ENCODE results near the gene AEBP2.
A peak's percentile ranks its signal among the peaks of the same experiment; 100 is the strongest.
"Not testable (repeated sequence)": the region's sequence is repeated elsewhere in the genome, so short reads cannot be mapped to it uniquely, and the experiment has no call there.

The AEBP2 gene, protein sequence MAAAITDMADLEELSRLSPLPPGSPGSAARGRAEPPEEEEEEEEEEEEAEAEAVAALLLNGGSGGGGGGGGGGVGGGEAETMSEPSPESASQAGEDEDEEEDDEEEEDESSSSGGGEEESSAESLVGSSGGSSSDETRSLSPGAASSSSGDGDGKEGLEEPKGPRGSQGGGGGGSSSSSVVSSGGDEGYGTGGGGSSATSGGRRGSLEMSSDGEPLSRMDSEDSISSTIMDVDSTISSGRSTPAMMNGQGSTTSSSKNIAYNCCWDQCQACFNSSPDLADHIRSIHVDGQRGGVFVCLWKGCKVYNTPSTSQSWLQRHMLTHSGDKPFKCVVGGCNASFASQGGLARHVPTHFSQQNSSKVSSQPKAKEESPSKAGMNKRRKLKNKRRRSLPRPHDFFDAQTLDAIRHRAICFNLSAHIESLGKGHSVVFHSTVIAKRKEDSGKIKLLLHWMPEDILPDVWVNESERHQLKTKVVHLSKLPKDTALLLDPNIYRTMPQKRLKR

DNA sequence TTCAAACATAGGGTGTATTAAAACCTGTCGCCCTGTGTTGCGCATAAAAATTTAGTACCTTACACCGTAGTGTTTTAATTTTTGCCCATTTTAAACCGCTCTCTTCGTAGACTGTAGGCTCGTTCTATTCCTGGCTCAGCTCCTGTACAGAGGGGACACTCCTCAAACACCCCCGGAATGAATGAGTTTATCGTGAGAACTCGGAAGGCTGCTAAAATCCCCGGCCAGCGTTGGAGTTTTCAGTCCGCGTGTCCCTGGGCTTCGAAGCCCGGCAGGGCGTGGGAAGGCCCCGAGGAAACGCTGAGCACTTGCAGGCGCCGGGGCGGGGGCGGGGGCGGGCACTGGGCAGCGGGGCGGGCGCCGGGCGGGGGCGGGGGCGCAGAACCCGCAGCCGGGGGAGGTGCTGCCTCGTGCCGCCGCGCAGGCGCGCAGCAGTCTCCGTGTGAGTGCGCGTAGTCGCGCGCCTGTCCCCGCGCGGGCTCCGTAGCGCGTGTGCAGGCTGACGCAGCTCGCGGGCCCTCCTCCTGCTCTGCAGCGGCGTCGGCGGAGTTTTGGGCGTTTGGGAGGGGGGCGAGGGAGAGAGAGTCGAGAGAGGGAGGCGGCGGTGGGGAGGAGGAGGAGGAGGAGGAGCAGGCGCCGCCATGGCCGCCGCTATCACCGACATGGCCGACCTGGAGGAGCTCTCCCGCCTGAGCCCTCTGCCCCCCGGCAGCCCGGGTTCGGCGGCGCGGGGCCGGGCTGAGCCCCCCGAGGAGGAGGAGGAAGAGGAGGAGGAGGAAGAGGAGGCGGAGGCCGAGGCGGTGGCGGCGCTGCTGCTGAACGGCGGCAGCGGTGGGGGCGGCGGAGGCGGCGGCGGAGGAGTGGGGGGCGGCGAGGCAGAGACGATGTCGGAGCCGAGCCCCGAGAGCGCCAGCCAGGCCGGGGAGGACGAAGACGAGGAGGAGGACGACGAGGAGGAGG, at the start of gene AEBP2:
Gene AEBP2, plus strand, starts transcription at position 434 of the 960 bp plus-strand sequence. Its CDS starts 208 bp downstream, at position 642.
- DNase-seq (ENCODE audit: low read depth in 2 of 2, low spot score in 1 of 2), result peak; percentile 76 to 86

- DNase-seq (ENCODE audit: low read depth in 2 of 2, low spot score in 1 of 2), result no peak
Observed at GRCh38 chr12:19390051-19390598, 49.2 kb upstream of the AEBP2 start.

DNA sequence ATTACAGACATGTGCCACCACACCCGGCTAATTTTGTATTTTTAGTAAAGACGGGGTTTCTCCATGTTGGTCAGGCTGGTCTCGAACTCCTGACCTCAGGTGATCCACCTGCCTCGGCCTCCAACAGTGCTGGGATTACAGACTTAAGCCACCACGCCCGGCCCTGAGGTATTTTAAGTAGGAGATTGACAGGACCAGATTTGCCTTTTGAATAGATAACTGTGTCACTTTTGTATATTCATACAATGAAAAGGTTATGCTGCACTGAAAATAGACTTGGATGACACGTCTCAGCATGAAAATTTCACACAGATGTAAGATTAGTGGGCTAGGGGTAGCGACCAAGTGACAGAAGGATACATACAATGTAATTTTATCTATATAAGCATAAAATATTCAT, 46.6 kb upstream of the AEBP2 start:
- not testable (repeated sequence) for DNase-seq (ENCODE audit: low read depth in 2 of 2, low spot score in 1 of 2)

DNA sequence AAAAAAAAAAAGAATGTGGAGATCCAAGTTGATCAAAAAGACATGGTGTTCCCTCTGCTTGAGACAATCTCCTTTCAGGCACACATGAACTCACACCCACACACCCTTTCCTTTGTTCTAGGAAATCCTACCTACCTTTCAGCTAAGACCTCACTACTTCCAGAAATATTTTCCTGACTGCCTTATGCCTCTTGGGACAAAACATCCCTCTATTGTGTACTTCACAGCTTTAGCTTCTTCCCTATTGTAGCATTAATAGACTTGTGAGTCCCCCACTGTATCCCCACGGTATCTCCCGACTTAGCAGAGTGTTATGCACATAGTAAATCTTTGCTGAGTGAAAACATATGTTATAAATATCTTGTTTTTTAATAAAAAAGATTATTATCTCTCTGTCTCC, 44.9 kb upstream of the AEBP2 start:
- no peak for DNase-seq (ENCODE audit: low read depth in 2 of 2, low spot score in 1 of 2)

DNA sequence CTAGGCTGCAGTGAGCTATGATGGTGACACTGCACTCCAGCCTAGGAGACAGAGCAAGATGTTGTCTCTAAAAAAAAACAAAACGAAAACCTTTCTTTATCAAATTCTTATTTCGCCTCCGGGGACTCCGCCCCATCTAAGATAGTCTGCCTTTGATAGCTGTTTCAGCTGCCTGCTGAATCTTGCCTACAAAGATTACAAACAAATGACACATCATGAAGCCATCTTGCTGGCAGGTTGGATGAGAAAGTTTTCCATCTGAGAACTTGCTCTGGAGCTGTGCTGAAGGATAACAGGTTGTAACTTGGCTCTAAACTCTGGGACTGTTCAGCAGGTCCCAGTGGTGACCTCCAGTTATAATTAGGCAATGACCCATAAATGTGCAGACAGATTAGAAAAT, 41.8 kb upstream of the AEBP2 start:
- DNase-seq (ENCODE audit: low read depth in 2 of 2, low spot score in 1 of 2), result no peak

- no peak for DNase-seq (ENCODE audit: low read depth in 2 of 2, low spot score in 1 of 2)
Observed at GRCh38 chr12:19398376-19399363, 40.6 kb upstream of the AEBP2 start.

GRCh38 chr12:19400649-19401285, 38.5 kb upstream of the AEBP2 start:
- DNase-seq (ENCODE audit: low read depth in 2 of 2, low spot score in 1 of 2), result not testable (repeated sequence)

DNA sequence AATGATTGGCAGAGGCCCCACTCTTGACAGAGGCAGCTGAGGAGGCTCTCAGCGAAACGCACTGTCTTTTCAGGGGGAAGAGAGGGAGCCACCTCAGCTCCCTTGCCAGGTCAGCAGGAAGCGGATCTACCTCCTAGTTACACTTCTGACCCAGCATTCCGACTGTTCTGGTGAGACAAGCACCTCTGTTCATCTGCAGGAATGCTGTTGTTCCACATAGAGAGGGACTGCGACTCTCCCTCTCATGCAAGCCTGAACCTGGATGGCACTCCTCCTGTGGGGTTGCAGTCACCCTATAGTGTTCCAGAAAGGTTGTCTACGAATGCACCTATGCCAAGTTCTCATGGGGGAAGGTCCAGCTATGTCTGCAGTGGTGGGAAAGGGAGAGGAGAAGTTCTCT, 37.1 kb upstream of the AEBP2 start:
- no peak for DNase-seq (ENCODE audit: low read depth in 2 of 2, low spot score in 1 of 2)

- no peak for DNase-seq (ENCODE audit: low read depth in 2 of 2, low spot score in 1 of 2)
Observed at GRCh38 chr12:19402743-19403431, 36.4 kb upstream of the AEBP2 start.

DNA sequence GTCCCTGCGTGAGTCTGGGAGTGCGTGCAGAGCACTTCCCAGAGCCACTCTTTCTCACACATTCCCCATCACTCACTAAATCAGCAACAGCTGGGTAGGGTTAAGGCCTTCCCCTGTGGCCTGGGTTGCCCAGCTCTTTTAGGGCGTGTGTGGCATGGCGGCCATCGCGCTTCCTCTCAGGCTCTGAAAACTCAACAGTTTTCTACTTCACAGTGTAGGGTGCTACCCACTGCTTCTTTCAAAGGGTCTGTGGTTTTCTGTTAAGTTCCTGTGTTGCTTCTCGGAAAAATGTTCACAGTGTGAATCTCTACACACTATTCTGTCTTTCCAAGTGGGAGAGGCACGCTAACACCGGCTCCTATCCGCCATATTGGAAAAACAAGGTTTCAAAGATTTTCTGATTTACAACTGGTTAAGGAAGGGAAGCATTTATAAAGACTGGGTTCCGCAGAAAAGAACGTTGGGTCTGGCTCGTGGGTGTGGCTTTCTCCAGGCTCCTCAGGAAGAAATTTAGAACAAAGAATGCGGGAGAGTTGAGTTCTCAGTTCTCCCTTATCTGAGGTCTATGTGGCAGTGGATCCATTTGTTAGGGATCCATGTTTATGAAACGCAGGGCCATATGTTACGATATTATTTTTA, 34.9 kb upstream of the AEBP2 start:
- peak in 1 of 2 donors; percentile 8 for DNase-seq (ENCODE audit: low read depth in 2 of 2, low spot score in 1 of 2)

DNA sequence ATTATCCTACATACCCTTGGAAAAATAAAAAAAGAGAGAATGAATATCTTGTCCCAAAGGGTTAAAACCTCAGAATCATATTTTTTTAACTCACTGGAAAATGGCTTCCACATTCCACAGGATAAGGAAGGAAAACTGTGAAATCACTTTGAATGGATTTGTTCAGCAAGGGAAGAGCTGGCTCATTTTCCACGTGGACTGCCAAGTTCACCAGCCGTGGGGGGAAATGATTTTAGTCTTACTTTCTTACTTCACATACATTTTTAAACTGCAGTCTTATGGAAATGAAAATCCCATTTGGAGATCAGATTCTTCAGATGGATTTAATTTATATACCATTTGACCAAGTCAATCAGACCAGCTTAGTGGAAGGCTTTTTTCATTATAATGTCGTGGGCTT, 29.9 kb upstream of the AEBP2 start:
- no peak for DNase-seq (ENCODE audit: low read depth in 2 of 2, low spot score in 1 of 2)

DNA sequence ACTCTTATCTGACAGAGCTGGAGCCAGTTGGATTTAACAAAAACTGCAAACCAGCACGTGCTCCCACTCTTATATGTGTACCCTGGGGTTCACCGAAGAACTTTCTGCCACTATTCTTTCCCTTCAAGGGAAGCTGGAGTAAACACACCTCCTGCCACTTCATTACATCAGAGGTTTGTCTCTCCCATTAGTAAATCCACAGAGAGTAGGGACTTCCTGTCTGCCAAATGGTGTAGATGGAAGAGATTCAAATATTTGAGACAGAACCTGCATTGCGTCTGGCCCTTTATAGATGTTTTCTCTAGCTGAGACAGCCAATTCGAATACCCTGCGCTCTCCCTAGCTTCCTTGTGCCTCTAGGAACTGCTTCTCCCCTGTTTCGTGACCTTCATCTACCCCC, 29.1 kb upstream of the AEBP2 start:
- DNase-seq (ENCODE audit: low read depth in 2 of 2, low spot score in 1 of 2), result no peak

DNA sequence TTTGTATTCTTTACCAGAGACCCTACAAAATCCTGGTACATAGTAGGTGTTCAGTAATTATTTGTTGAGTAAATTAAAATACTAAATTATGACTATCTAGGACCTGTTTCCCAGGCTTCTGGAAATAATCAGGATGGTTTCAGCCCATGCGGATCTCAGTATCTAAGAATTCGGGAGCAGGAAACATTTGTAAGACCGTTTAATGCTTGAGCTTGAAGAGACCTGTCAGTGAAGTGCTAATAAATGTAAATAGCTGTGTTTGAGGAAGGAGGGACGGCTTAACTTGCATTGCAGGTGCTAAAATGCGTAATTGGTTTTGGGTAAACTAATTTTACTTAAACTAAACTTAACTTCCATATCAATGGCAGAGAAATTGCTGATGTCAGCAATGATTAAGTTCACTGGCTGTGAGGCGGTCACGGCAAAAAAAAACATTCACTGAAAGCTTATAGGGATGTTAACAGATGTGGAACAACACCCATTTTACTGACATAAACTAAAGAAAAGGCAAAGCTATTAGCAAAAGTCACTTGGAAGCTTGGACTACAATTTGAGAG, 28.6 kb upstream of the AEBP2 start:
- DNase-seq (ENCODE audit: low read depth in 2 of 2, low spot score in 1 of 2), result no peak

- DNase-seq (ENCODE audit: low read depth in 2 of 2, low spot score in 1 of 2), result no peak
Observed at GRCh38 chr12:19411234-19412204, 27.8 kb upstream of the AEBP2 start.

- no peak for DNase-seq (ENCODE audit: low read depth in 2 of 2, low spot score in 1 of 2)
Observed at GRCh38 chr12:19412844-19413243, 26.4 kb upstream of the AEBP2 start.

GRCh38 chr12:19413582-19413981, 25.7 kb upstream of the AEBP2 start:
- not testable (repeated sequence) for DNase-seq (ENCODE audit: low read depth in 2 of 2, low spot score in 1 of 2)

DNA sequence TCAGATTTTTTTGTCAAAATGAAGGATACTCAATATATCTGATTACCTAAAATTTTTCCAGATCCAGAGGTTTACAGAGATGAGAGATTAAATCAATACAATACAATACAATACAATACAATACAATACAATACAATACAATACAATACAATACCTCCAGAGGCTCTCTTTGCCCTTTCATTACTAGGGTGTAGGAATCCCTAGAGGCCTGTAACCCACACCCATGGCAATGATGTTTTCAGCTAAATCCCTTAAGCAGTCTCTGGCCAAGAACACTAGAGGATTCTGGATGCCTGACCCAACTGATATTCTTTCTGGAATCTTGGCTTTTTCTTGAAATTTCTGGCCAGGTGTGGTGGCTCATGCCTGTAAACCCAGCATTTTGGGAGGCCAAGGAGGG, 23.7 kb upstream of the AEBP2 start:
- no peak for DNase-seq (ENCODE audit: low read depth in 2 of 2, low spot score in 1 of 2)

All from stimulated activated CD8-positive, alpha-beta memory T cell treated with anti-CD3 and anti-CD28 coated beads, Interleukin-4, amount 100 ng/mL, for 4 hours (primary cell).